ENCODE measurements around the gene FSHB. TPM values are rescaled to one million over a fixed set of nuclear protein-coding genes. Genes with fewer than 3 reads are reported as not detected.
"Not testable (repeated sequence)": the region's sequence is repeated elsewhere in the genome, so short reads cannot be mapped to it uniquely, and the experiment has no call there.

Gene FSHB
- total RNA-seq, 2 experiments from 2014 or later, result not detected

DNA sequence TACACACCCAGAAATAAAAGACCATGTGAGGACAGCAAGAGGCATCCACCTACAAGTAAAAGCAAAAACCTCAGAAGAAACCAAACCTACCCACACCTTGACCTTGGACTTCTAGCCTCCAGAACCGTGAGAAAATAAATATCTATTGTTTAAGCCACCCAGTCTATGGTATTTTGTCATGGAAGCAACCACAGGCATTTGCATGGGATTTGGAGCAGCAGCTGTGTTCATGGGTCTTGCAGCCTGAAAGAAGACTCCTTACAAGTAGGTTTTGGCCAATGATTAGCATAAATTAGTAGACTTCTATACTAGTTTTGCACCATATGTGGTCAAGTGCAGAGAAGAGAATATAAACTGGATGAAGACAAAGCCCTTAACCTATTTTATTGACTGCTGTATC, 27.9 kb downstream of the FSHB start:
- CTCF ChIA-PET, result no interaction called here
- ATAC-seq (no peak), DNase-seq (no peak)
- POLR2A ChIA-PET, result no interaction called here
- intact Hi-C loops (cut with micrococcal nuclease), result no loop called here
- H3K27ac Mint-ChIP-seq, result no peak overlapping the region
- no peaks in the 10 kb centered on the region for H3K36me3 Mint-ChIP-seq (ENCODE audit: low read depth)
- H3K4me1 Mint-ChIP-seq (ENCODE audit: low read depth), result peaks cover 2% of the 10 kb centered on the region
- TF ChIP-seq, protein P1, sequence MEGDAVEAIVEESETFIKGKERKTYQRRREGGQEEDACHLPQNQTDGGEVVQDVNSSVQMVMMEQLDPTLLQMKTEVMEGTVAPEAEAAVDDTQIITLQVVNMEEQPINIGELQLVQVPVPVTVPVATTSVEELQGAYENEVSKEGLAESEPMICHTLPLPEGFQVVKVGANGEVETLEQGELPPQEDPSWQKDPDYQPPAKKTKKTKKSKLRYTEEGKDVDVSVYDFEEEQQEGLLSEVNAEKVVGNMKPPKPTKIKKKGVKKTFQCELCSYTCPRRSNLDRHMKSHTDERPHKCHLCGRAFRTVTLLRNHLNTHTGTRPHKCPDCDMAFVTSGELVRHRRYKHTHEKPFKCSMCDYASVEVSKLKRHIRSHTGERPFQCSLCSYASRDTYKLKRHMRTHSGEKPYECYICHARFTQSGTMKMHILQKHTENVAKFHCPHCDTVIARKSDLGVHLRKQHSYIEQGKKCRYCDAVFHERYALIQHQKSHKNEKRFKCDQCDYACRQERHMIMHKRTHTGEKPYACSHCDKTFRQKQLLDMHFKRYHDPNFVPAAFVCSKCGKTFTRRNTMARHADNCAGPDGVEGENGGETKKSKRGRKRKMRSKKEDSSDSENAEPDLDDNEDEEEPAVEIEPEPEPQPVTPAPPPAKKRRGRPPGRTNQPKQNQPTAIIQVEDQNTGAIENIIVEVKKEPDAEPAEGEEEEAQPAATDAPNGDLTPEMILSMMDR (IDR thresholded peaks at IDR 0.05), result no peak
- H3K9me3 Mint-ChIP-seq, result no peaks in the 10 kb centered on the region
- H3K4me3 Mint-ChIP-seq, result no peak overlapping the region
- H3K27me3 Mint-ChIP-seq, result peaks cover 6% of the 10 kb centered on the region

DNA sequence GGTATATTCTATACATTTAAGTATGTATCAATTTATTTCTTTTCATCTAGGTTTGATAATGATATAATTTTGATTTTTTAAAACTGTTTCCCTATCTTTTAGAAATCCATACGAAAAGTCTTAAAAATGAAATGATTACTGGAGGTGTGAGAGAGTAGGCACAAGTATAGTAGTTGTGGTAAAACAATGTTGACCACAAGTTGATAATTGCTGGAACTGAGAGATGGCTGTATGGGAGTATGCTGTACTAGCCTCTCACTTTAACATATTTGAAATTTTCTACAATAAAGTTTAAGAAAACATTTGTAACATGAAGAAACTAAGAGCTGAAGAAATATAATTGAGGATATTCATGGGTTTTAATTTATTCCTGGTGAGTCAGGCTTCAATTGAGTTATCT, 30.0 kb downstream of the FSHB start:
- ATAC-seq (no peak), DNase-seq (no peak)
- TF ChIP-seq, protein P1 (IDR thresholded peaks at IDR 0.05), result no peak
- Mint-ChIP-seq H3K9me3 (peaks cover 4% of the 10 kb centered on the region), H3K27ac (no peak overlapping the region), H3K4me1 (ENCODE audit: low read depth) (no peaks in the 10 kb centered on the region), H3K4me3 (no peak overlapping the region), H3K27me3 (peaks cover 8% of the 10 kb centered on the region), H3K36me3 (ENCODE audit: low read depth) (no peaks in the 10 kb centered on the region)
- ChIA-PET POLR2A (no interaction called here), CTCF (no interaction called here)
- intact Hi-C loops (cut with micrococcal nuclease), result no loop called here

DNA sequence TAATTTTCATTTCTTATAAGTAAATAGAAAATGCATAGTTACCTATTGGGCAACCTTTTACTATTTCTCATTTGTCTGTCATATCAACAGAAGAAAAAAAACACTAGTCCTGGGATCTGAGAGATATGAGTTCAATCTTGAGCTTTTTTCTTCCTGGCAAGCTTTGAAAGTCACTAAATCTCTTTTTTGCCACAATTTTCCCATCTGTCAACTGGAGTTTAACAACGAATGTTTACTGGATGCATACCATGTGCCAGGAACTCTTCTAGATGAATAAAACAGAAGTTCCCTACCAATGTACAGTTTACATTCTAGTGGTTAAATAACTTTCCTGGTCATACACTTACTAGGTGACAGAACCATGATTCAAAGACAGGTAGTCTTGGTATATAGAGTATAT, 31.0 kb downstream of the FSHB start:
- Mint-ChIP-seq H3K36me3 (ENCODE audit: low read depth) (no peaks in the 10 kb centered on the region), H3K4me3 (no peak overlapping the region), H3K27me3 (peaks cover 6% of the 10 kb centered on the region), H3K4me1 (ENCODE audit: low read depth) (no peaks in the 10 kb centered on the region), H3K27ac (no peak overlapping the region), H3K9me3 (peaks cover 4% of the 10 kb centered on the region)
- ChIA-PET CTCF (no interaction called here), POLR2A (no interaction called here)
- ATAC-seq, result no peak
- intact Hi-C loops (cut with micrococcal nuclease), result no loop called here
- TF ChIP-seq, protein P1 (IDR thresholded peaks at IDR 0.05), result no peak
- DNase-seq, result no peak

DNA sequence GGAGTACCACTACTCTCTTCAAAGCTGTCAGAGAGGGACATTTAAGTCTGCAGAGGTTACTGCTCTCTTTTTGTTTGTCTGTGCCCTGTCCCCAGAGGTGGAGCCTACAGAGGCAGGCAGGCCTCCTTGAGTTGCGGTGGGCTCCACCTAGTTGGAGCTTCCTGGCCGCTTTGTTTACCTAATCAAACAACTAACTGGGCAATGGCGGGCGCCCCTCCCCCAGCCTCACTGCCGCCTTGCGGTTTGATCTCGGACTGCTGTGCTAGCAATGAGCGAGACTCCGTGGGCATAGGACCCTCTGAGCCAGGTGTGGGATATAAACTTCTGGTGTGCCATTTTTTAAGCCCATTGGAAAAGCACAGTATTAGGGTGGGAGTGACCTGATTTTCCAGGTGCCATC, 37.8 kb downstream of the FSHB start:
- H3K4me3 Mint-ChIP-seq, POLR2A ChIA-PET: not testable (repeated sequence)

DNA sequence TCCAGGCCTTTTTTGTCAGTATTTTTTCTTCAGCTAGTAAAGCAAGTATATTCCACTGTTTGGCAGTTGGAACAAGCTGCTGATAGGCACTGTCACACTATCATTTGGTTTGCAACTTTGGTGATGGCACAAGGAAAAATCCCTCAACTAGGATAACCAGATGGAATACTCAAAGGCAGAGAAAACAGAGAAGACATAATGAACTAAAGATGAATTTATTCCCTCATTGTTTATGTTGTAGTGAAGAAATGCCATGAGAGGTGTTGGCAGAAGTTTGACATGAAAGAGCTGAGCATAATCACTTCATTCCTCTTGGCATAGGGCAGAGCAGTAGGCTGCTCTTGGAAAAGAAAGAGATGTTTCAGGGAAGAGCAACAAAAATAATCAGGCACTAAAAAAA, 39.9 kb downstream of the FSHB start:
- CTCF ChIA-PET, result no interaction called here
- H3K27me3 Mint-ChIP-seq, result peaks cover 3% of the 10 kb centered on the region
- intact Hi-C loops (cut with micrococcal nuclease), result no loop called here
- H3K4me3 Mint-ChIP-seq, result no peak overlapping the region
- TF ChIP-seq, protein P1 (IDR thresholded peaks at IDR 0.05), result no peak
- POLR2A ChIA-PET, result no interaction called here
- ATAC-seq (no peak), DNase-seq (no peak)
- no peak overlapping the region for H3K27ac Mint-ChIP-seq
- no peaks in the 10 kb centered on the region for H3K9me3 Mint-ChIP-seq
- H3K4me1 Mint-ChIP-seq (ENCODE audit: low read depth), result no peaks in the 10 kb centered on the region
- no peaks in the 10 kb centered on the region for H3K36me3 Mint-ChIP-seq (ENCODE audit: low read depth)

More for the DNA sequence above, 37.8 kb downstream of the FSHB start:
- H3K27me3 Mint-ChIP-seq; H3K27ac Mint-ChIP-seq; intact Hi-C loops (cut with micrococcal nuclease); CTCF ChIA-PET; H3K36me3 Mint-ChIP-seq (ENCODE audit: low read depth); ATAC-seq; H3K9me3 Mint-ChIP-seq; DNase-seq; H3K4me1 Mint-ChIP-seq (ENCODE audit: low read depth): not testable (repeated sequence)

DNA sequence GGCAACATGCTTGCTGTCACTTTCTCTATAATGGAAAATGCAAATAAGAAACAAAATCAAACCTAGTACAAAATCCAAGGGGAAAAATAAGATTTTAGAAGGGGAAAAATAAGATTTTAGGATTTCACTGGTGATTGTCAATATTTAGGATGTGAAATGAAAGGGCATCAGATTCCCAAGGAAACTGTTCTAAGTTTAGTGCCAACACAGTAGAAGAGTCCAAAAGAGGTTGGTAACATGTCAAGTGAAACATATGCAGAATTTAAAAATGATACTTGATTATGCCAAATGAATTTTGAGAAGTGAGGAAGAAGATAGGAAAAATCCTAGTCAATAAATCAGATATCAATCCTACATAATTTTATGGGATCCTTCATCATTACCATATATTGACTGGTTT, 46.4 kb downstream of the FSHB start:
- DNase-seq (no peak), ATAC-seq (no peak)
- ChIA-PET POLR2A (no interaction called here), CTCF (no interaction called here)
- Mint-ChIP-seq H3K27me3 (no peaks in the 10 kb centered on the region), H3K4me3 (no peak overlapping the region), H3K27ac (no peak overlapping the region), H3K36me3 (ENCODE audit: low read depth) (no peaks in the 10 kb centered on the region), H3K4me1 (ENCODE audit: low read depth) (peaks cover 12% of the 10 kb centered on the region), H3K9me3 (no peaks in the 10 kb centered on the region)
- TF ChIP-seq, protein P1 (IDR thresholded peaks at IDR 0.05), result no peak
- intact Hi-C loops (cut with micrococcal nuclease), result no loop called here
